Ovary (tissue), 3 donors: ENCODE results near the gene CEP41.

Source experiments
- CTCF ChIP-seq, 3 donors: fragments of 450-650 bp in 2 of 3; fragments of 200-600 bp in 1 of 3; IDR thresholded peaks; one replicate each; pipeline versions ENCODE4 v1.5.1 to v1.8.0; 2016 to 2022; ENCODE audit warnings: antibody characterized with exemption in 3 of 3, mild to moderate bottlenecking in 1 of 3
- POLR2A ChIP-seq: fragments of 450-650 bp; IDR thresholded peaks from one replicate; pipeline ENCODE4 v1.6.1; 2017; ENCODE audit warnings: antibody characterized with exemption, mild to moderate bottlenecking, moderate library complexity
- donor health status: DM: no; HTN: no; CAD: no.

GRCh38 chr7:130394421-130395195 lies 46.2 kb downstream of the CEP41 start:
- TF ChIP-seq CTCF (IDR thresholded peaks at IDR 0.05): no peak
- TF ChIP-seq POLR2A: no peak
